Measurements from ENCODE around the gene LRRC1. TPM values are rescaled to one million over a fixed set of nuclear protein-coding genes. Genes with fewer than 3 reads are reported as not detected.

Gene LRRC1
- polyA plus RNA-seq, 1 experiment = 13.9 TPM

- no peak for DNase-seq (ENCODE audit: low read depth, low spot score)
- no peak overlapping the region for H3K27ac ChIP-seq (ENCODE audit: low read depth, low read length)
- H3K9me3 ChIP-seq (ENCODE audit: control insufficient read depth, insufficient read depth, low read length) = no peaks in the 10 kb centered on the region
- no peaks in the 10 kb centered on the region for H3K27me3 ChIP-seq (ENCODE audit: control insufficient read depth, insufficient read depth, low read length)
- no peak overlapping the region for H3K4me3 ChIP-seq (ENCODE audit: low read depth, low read length)
- POLR2A ChIA-PET = no interaction called here
- TF ChIP-seq, protein P1, sequence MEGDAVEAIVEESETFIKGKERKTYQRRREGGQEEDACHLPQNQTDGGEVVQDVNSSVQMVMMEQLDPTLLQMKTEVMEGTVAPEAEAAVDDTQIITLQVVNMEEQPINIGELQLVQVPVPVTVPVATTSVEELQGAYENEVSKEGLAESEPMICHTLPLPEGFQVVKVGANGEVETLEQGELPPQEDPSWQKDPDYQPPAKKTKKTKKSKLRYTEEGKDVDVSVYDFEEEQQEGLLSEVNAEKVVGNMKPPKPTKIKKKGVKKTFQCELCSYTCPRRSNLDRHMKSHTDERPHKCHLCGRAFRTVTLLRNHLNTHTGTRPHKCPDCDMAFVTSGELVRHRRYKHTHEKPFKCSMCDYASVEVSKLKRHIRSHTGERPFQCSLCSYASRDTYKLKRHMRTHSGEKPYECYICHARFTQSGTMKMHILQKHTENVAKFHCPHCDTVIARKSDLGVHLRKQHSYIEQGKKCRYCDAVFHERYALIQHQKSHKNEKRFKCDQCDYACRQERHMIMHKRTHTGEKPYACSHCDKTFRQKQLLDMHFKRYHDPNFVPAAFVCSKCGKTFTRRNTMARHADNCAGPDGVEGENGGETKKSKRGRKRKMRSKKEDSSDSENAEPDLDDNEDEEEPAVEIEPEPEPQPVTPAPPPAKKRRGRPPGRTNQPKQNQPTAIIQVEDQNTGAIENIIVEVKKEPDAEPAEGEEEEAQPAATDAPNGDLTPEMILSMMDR (IDR thresholded peaks at IDR 0.05; ENCODE audit: low read depth, low read length) = no peak
- CTCF ChIA-PET = interaction anchor here (1.0 to 1.5 kb wide), 2 partner anchors 26 to 201 kb away, joined by 3 to 4 read pairs; no protein-coding TSS in a partner anchor
Observed at GRCh38 chr6:53929041-53929820, 134.4 kb downstream of the LRRC1 start.

DNA sequence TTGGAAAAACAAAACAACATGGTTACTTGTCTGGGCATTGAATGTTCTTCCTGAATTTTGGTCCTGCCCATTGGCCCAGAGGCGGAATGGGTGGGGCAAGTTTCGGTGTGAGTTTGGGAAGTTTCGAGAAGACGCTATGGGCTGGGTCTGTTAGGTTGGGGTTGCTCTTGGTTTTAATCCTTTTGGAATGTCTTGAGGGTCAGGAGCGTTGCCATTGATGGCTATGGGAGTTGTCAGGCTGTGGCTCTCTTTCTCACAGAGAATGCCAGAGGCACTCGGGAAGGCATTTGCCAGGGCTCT lies 135.0 kb downstream of the LRRC1 start:
- ChIA-PET POLR2A (no interaction called here), CTCF (interaction anchor here (1.5 kb wide), 1 partner anchor 202 kb away, joined by 4 read pairs; no protein-coding TSS in a partner anchor)
- no peak for DNase-seq (ENCODE audit: low read depth, low spot score)
- TF ChIP-seq, protein P1 (IDR thresholded peaks at IDR 0.05; ENCODE audit: low read depth, low read length) = no peak
- Histone ChIP-seq H3K27ac (ENCODE audit: low read depth, low read length) (no peak overlapping the region), H3K4me3 (ENCODE audit: low read depth, low read length) (no peak overlapping the region), H3K9me3 (ENCODE audit: control insufficient read depth, insufficient read depth, low read length) (no peaks in the 10 kb centered on the region), H3K27me3 (ENCODE audit: control insufficient read depth, insufficient read depth, low read length) (no peaks in the 10 kb centered on the region)

- TF ChIP-seq, protein P1 (IDR thresholded peaks at IDR 0.05; ENCODE audit: low read depth, low read length) = no peak
- no peaks in the 10 kb centered on the region for H3K27me3 ChIP-seq (ENCODE audit: control insufficient read depth, insufficient read depth, low read length)
- DNase-seq (ENCODE audit: low read depth, low spot score) = no peak
- H3K4me3 ChIP-seq (ENCODE audit: low read depth, low read length) = no peak overlapping the region
- ChIA-PET POLR2A (no interaction called here), CTCF (interaction anchor here (1.5 kb wide), 1 partner anchor 202 kb away, joined by 4 read pairs; no protein-coding TSS in a partner anchor)
- no peak overlapping the region for H3K27ac ChIP-seq (ENCODE audit: low read depth, low read length)
- no peaks in the 10 kb centered on the region for H3K9me3 ChIP-seq (ENCODE audit: control insufficient read depth, insufficient read depth, low read length)
Observed at GRCh38 chr6:53930330-53930729, 135.5 kb downstream of the LRRC1 start.

DNA sequence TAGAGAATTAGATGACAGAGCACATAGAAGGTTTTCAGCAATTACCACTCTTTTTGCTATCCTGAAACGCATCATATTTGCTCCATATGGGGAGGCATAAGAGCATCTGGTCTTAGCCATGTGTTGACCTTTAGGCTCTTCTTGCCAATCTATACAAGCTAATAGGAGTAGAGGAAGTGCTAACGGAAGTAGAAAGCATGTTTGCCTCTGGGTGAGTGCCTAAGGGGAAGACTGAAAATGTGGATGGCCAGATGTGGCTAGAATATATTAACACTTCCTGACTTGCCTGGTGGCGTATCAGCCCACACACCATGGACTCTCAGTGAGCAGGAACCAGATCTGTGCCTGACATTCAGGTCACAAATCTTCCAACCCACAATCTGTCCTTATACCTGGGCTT lies 136.3 kb downstream of the LRRC1 start:
- H3K27me3 ChIP-seq (ENCODE audit: control insufficient read depth, insufficient read depth, low read length) = no peaks in the 10 kb centered on the region
- no peak overlapping the region for H3K4me3 ChIP-seq (ENCODE audit: low read depth, low read length)
- ChIA-PET CTCF (no interaction called here), POLR2A (no interaction called here)
- no peaks in the 10 kb centered on the region for H3K9me3 ChIP-seq (ENCODE audit: control insufficient read depth, insufficient read depth, low read length)
- H3K27ac ChIP-seq (ENCODE audit: low read depth, low read length) = no peak overlapping the region
- no peak for DNase-seq (ENCODE audit: low read depth, low spot score)
- TF ChIP-seq, protein P1 (IDR thresholded peaks at IDR 0.05; ENCODE audit: low read depth, low read length) = no peak

GRCh38 chr6:53932516-53932915 lies 137.7 kb downstream of the LRRC1 start:
- Histone ChIP-seq H3K27me3 (ENCODE audit: control insufficient read depth, insufficient read depth, low read length) (no peaks in the 10 kb centered on the region), H3K9me3 (ENCODE audit: control insufficient read depth, insufficient read depth, low read length) (no peaks in the 10 kb centered on the region), H3K4me3 (ENCODE audit: low read depth, low read length) (no peak overlapping the region), H3K27ac (ENCODE audit: low read depth, low read length) (no peak overlapping the region)
- TF ChIP-seq, protein P1 (IDR thresholded peaks at IDR 0.05; ENCODE audit: low read depth, low read length) = no peak
- ChIA-PET POLR2A (no interaction called here), CTCF (no interaction called here)
- no peak for DNase-seq (ENCODE audit: low read depth, low spot score)
